Measurements from ENCODE around the gene P4HA1.

Gene P4HA1

DNA sequence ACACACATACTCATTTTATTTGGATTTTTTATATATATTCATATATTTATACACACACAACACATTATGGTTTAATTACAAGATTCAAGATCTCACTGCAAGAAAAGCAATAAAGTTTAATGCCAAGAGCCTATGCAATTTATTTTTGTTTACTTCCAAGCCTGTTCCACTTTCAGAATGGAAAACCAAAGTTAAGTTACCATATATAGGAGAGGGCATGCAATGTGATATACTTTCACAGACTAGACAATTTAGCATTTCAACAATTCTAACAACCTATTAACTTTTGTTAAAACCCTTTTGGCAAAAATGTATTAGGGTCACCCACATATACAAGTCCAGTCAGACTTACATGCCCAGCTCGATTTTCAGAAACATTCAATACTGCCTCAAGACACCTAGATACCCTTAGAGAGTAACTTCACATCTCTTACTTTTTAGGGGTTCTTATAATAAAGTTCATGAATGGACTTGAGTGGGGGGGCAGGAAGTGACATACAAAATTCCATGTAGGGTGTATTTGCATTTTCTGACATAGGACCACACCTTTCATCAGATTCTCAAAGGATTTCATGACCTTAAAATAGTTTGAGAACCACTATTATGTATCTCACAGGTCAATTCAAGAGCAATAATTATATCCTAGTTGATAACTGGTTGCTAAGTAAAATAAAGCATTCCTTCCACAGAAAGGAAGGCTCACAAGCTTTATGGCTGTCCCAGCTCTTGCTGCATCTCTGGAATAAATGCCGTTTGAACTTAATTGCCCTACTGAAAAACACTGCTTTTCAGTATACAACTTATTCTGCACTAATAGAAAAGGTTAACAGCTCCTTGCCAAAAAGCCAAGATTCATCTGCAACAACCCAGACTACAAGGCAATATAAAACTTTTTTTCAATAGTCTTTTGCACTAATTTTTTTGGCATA lies 2.5 kb downstream of the P4HA1 start:
- FAIRE-seq, result no peak

DNA sequence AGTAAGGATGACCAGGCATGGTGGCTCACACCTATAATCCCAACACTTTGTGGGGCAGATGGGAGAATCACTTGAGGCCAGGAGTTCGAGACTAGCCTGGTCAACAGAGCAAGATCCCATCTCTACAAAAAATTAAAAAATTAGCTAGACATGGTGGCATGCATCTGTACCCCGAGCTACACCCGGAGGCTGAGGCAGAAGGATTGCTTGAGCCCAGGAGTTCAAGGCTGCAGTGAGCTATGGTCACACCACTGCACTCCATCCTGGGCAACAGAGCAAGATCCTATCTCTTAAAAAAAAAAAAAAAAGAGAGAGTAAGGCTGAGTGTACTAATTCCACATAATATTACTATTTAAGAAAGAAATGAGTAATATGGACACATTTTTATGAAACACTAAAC lies 3.8 kb downstream of the P4HA1 start:
- no peak for FAIRE-seq

DNA sequence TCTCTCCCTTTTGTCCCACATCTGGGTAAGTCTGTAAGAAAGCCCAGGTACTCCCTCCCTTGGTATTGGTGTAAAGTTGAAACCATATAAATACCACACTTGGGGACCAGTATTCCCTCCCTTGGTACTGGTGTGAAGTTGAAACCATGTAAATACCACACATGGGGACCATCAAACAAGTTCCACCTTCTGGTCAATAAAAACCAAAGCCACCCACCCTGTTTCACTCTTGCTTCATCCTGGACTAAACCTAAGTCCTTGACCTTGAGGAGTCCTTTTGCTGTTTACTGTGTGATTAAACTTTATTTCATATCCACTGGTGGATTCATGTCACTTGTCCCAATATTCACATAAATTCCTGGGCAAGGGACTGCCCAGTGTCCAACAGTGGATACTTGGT lies 8.4 kb downstream of the P4HA1 start:
- FAIRE-seq, result no peak

GRCh38 chr10:73086816-73087215 lies 9.8 kb downstream of the P4HA1 start:
- no peak for FAIRE-seq

DNA sequence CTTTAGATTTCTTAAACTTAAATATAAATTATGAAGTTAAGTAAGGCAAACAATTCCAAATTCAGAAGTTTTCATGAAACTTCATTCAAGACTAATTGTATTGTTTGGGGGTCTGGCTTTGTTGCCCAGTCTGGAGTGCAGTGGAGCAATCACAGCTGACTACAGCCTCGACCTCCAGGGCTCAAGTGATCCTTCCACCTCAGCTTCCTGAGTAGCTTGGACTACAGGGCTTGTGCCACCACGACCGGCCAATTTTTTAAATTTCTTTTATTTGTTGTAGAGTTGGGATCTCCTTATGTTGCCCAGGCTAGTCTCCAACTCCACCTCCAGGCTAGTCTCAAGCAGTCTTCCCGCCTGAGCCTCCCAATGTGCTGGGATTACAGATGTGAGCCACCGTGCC lies 12.5 kb downstream of the P4HA1 start:
- no peak for FAIRE-seq

- no peak for FAIRE-seq
Observed at GRCh38 chr10:73083221-73083620, 13.4 kb downstream of the P4HA1 start.

DNA sequence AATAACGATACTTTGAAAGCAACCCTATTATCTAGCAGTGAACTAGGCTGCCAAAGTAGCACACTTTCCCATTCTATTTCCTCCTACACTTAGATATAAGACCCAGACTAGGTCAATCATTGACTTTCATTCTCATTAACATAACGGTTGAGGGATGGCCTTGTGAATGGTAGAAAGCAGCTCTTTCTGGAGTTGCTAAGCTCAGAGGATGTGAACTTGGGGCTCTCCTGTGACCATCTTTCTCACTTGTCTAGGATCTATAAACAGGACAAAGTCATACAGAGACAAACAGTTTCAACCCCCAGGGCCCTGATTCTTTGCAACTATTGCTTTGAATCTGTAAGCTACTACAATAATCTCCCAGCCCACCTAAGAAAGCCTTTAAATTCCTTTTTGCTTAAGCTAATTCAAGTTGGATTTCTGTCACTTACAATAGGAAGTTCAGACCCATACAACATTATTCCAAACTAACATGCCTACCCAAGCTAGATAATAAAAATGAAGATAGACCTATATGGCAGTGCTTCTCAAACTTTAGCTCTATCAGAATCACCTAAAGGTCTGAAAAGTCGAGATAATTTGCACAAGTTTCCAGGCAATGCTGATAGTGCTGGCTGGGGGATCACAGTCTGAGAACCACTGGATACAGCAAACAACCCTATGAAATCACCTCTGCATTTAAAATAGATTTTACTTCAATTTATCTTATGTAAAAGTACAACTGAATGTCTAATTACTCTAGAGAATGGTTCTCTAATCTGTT lies 16.7 kb downstream of the P4HA1 start:
- FAIRE-seq, result no peak

DNA sequence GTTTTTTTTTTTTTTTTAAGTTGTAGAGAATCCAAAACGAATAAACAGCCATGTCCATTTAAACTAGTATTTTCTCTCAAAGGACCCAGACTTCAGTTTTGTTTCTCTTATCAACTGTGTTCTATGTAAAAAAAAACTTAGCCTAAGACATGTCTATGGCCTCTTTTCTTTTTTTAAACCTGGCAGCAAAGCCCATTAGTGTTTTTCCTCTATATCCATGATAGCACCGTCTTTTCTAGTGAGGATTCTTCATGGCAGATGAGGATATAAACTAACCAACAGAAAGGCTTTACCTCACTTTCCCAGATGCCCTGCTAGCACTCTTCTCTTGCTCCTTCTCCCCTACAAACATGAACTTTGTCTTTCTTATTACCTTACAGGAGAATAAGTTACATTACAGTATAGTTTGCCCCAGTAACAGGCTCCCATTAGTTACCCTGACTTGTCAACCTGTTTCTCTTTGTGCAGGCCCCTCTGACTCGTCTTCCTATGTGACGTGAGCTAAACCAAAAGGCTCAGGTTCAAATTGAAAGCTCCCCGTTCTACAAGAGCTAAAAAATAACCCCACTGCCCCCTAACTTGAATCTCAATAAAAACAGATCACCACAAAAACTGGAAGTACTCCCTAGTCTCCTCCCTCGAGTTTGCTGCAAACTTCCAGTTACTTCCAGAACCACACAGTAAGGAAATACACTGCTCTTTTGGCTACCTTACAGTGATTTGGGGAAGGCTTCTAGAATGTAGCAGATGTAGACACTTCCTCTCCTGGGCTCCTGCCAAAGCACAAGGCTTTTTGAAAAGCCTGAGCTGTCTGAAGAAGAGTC lies 20.1 kb downstream of the P4HA1 start:
- no peak for FAIRE-seq

- FAIRE-seq, result no peak
Observed at GRCh38 chr10:73075829-73076228, 20.8 kb downstream of the P4HA1 start.

GRCh38 chr10:73073627-73074026 lies 23.0 kb downstream of the P4HA1 start:
- FAIRE-seq, result no peak

DNA sequence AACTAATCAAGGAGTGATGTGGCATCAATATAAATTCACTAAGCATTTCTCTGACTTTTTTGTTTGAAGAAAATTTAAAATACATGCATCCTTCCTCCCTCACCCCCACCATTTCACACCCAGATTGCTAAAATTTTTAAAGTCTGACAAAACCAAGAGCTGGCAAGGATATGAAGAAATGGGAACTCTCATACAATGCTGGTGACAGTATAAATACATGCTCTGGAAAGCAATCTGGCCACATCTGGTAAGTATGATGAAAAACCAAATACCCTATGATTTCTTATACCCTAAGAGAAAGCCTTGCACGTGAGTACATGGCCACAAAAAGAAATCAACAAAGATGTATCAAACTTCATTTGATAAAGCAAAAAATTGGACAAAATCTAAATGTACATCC lies 31.2 kb downstream of the P4HA1 start:
- no peak for FAIRE-seq

DNA sequence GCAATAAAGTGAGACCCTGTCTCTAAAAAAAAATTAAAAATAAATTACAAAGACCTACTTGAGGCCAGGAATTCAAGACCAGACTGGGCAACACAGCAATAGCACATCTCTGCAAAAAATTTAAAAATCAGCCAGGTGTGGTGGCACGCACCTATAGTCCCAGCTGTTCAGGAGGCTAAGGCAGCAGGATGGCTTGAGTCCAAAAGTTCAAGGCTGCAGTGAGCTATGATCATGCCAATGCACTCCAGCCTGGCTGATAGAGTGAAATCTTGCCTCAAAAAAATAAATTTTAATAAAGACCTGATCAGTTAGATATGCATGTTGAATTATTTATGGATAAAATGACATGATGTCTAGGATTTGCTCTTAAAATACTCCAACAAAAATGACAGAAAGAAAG lies 34.9 kb downstream of the P4HA1 start:
- no peak for FAIRE-seq

DNA sequence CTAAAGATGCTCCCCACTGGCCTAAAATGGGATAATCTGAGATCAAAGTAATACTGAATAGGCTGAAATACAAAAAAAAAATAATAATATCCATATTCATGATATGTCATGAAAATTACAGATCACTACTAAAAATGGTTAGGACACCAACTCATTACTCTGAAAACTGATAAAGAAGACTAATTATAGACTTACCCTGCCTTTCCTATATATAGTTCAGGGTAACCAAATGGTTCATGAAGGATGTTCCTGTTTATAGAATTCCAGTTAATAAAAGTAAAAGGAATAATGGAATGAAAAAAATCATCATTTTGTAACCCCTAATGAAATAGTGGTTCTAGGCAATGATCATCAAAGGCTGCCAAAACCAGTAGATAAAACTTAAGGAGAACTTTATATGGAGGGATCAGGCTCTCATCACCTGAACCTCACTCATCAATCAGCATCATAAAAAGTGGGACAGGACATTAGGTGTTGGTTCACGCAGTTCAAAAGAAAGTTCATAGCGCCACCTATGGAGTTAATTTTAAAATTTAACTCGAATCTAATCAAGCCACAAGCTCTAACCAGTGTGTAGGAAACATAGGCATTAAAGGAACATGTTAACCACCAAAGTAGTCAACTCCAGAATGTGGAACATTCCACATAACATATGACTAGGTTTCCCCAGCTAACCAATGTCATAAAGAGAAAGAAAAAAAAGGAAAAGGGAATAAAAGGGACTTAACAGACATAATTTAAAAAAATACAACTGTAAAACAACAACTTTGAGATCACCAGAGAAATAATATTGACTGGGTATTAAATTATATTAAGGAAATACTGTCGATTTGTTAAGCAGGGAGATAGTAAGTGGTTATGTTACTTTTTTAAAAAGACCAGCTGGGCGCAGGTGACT lies 35.7 kb downstream of the P4HA1 start:
- FAIRE-seq, result peak; percentile 93

- FAIRE-seq, result peak; percentile 40
Observed at GRCh38 chr10:73060173-73060572, 36.5 kb downstream of the P4HA1 start.

DNA sequence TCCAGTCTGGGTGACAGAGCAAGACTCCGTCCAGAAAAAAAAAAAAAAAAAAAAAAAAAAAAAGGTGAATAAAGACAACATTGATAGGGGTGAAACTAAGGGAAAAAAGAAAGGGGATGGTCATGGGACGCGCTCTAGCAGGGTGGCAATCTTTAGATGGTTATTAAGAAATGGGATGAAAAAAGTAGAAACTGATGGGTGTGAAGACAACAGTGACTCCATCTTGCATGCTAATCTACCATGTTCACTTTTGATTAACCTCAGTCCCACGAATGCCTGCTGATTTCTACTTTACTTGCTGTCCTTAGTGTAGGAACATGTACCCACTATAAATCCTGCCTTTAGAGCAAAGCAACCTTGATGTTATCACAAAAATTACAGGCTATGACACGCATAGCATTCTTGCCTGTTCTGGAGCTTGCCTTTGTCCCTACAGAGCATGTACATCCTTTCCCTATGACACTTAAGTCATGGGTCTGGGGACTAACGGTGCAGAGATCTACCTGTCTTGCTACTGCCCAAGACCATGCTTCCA lies 38.5 kb downstream of the P4HA1 start:
- FAIRE-seq, result no peak

DNA sequence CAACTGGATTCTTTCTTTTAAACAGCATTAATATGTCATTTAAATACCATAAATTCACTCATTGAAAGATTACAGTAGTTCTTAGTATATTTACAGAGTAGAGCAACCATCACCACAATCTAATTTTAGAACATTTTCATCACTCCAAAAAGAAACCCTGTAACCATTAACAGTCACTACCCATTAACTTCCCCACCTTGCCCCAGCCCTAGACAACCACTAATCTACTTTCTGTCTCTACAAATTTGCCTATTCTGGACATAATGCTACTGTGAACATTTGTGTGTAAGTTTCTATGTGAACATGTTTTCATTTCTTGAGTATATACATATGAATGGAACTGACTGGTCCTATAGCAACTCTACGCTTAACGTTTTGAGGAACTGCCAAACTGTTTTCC lies 42.4 kb downstream of the P4HA1 start:
- FAIRE-seq, result no peak

GRCh38 chr10:73053275-73053674 lies 43.4 kb downstream of the P4HA1 start:
- no peak for FAIRE-seq

DNA sequence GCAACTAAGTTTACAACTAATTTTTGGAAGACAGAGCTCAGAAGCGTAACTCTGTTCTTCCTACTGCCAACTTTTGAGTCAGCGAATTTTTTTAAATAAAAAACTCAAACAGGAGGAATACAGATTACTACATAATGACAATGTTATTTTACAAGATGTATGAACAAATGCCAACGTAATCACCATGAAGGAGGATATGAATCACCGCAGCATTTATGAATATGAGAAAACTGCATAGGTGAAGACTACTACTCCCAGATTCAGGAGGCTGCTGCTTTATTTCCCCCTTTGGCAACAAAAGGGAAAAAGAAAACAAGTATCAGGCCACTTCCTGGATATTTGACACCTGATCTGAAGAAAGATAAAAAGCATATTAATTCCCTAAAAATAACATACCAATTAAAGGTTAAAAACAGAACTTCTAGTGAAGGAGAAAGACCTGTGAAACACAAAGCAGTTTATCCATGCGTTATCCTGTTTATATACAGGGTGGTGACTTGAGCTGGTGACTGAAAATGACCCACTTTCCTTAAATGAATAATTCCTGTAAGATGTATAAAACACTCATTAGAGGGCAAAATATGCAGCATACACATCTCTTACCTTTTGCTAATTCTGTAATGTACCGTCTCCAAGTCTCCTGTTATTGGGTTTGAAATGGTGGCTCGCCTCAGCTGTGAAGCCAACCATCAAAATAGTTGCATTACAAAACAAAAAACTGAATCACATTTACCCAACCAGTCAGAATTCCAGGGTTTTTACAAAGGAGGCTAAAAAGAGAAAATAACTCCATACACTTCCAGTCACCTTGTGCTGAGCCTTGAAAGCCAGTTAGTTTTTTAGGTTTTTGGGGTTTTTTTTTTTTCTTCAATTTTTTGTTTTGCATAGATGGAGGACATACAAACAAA lies 52.0 kb downstream of the P4HA1 start:
- no peak for FAIRE-seq

DNA sequence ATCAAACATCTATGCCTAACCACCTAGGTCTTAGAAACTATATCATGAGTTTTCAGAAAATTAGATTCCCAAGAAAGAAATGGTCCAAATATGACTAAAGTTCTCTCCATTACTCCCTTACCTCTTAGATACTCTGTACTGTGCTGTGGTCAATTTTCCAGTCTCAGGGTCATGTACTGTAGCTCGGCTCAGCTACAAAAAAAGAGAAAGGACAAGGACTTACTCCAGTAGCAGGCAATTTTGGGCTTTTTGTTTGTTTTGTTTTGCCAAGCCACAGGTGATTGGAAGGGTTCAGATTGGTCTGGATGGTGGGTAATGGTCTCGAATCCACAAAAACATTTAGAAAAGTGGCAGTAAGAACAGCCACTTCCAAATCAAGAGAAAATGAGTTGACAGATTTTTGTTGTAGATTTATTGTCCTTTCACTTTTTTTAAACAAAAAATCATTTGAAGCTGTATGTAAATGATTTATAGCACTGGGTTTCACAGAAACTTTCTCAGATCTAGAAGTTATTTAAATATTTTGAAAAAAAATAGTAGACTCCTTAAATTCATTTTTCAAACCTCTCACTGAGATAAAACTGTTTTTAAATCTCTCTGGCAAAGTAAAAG lies 52.8 kb downstream of the P4HA1 start:
- no peak for FAIRE-seq

GRCh38 chr10:73043319-73043718 lies 53.3 kb downstream of the P4HA1 start:
- no peak for FAIRE-seq

Measured in G401.6 (cell line).